Ishikawa (cell line): ENCODE measurements around the gene GABPA.

ENCODE experiments used
- CEBPB ChIP-seq: IDR thresholded peaks from 2 replicates; pipeline ENCODE4 v1.6.1; 2012
- EP300 ChIP-seq: IDR thresholded peaks from 2 replicates; pipeline ENCODE4 v1.6.1; 2012; ENCODE audit warnings: borderline replicate concordance
- TAF1 ChIP-seq: IDR thresholded peaks from 2 replicates; pipeline ENCODE4 v1.6.1; 2012; ENCODE audit warnings: low read depth, mild to moderate bottlenecking
- YY1 ChIP-seq: IDR thresholded peaks from 2 replicates; pipeline ENCODE4 v1.6.1; 2012; ENCODE audit warnings: low read depth
- TF ChIP-seq, protein P1 (sequence below): IDR thresholded peaks from 2 replicates; pipeline ENCODE4 v1.6.1; 2012
- TF ChIP-seq, protein P2 (sequence below): IDR thresholded peaks from 2 replicates; pipeline ENCODE4 v1.6.1; 2012

DNA sequence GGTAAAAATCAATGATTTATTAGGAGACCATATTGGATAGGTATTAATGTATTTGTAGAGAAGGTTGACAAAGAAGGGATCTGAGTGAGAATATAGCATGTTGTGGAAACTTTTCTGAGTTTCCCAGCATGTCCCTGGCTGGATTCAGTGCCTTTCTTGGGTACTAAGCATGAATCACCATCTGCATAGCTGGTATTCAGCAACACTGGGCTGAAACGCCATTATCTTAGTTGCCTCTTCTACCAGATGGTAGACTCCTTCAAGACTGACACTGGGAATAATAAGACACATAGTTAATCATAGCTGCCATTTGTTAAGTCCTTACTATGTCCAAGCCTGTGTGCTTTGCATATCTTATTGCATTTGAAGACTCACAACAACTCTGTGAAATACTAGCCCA lies 45.5 kb upstream of the GABPA start:
- TF ChIP-seq CEBPB (no peak), EP300 (no peak), TAF1 (no peak), YY1 (no peak)
- TF ChIP-seq, protein P1, sequence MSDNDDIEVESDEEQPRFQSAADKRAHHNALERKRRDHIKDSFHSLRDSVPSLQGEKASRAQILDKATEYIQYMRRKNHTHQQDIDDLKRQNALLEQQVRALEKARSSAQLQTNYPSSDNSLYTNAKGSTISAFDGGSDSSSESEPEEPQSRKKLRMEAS = no peak
- TF ChIP-seq, protein P2, sequence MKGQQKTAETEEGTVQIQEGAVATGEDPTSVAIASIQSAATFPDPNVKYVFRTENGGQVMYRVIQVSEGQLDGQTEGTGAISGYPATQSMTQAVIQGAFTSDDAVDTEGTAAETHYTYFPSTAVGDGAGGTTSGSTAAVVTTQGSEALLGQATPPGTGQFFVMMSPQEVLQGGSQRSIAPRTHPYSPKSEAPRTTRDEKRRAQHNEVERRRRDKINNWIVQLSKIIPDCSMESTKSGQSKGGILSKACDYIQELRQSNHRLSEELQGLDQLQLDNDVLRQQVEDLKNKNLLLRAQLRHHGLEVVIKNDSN = no peak
